Osteoblast (primary cell): ENCODE measurements around the gene PNPLA2. TPM values are rescaled to one million over a fixed set of nuclear protein-coding genes. Genes with fewer than 3 reads are reported as not detected.

Experiments
- DNase-seq: peaks from one replicate; pipeline ENCODE4 v3.0.0; 2011; ENCODE audit warnings: low spot score, mixed read lengths; ENCODE audit not compliant: insufficient read length; ENCODE audit errors: missing footprints
- H2AFZ ChIP-seq: 2 replicates; pipeline ENCODE4 v1.6.0; 2011; ENCODE audit warnings: mild to moderate bottlenecking, low read length
- H3K27ac ChIP-seq: 2 replicates; pipeline ENCODE4 v1.5.1; 2011; ENCODE audit warnings: mild to moderate bottlenecking, low read depth, low read length, moderate library complexity
- H3K27me3 ChIP-seq: 2 replicates; pipeline ENCODE4 v1.6.0; 2012; ENCODE audit warnings: mild to moderate bottlenecking, control low read depth, inconsistent platforms, low read length, moderate library complexity; ENCODE audit not compliant: insufficient read depth
- H3K36me3 ChIP-seq: 2 replicates; pipeline ENCODE4 v1.5.1; 2011; ENCODE audit warnings: mild to moderate bottlenecking, low read length, control low read depth, moderate library complexity; ENCODE audit not compliant: insufficient read depth
- H3K4me1 ChIP-seq: 2 replicates; pipeline ENCODE4 v1.5.1; 2011; ENCODE audit warnings: mild to moderate bottlenecking, low read length, control low read depth, moderate library complexity; ENCODE audit not compliant: insufficient read depth
- H3K4me2 ChIP-seq: 2 replicates; pipeline ENCODE4 v1.6.0; 2011; ENCODE audit warnings: mild to moderate bottlenecking, low read length; ENCODE audit not compliant: insufficient read depth
- H3K4me3 ChIP-seq: fragments of 200-600 bp; sonication (generic); 3 replicates; pipeline ENCODE4 v1.5.1; 2012; ENCODE audit warnings: mild to moderate bottlenecking, low read length, inconsistent platforms; ENCODE audit not compliant: insufficient read depth
- H3K79me2 ChIP-seq: 2 replicates; pipeline ENCODE4 v1.6.0; 2012; ENCODE audit warnings: mild to moderate bottlenecking, low read length, control low read depth, inconsistent platforms; ENCODE audit not compliant: insufficient read depth
- H3K9me3 ChIP-seq: 2 replicates; pipeline ENCODE4 v1.5.1; 2011; ENCODE audit warnings: low read depth, low read length, control low read depth
- H4K20me1 ChIP-seq: 2 replicates; pipeline ENCODE4 v1.6.0; 2012; ENCODE audit warnings: mild to moderate bottlenecking, low read length, control low read depth; ENCODE audit not compliant: insufficient read depth
- CTCF ChIP-seq: IDR thresholded peaks from 2 replicates; pipeline ENCODE4 v1.5.1; 2011; ENCODE audit warnings: mild to moderate bottlenecking, low read depth, low read length, moderate library complexity; ENCODE audit errors: extremely low read depth
- total RNA-seq: library from RNA; depleted of rRNA; stranded (reverse); fragments of >200 nt; gene quantifications from 2 replicates; pipeline ENCODE4 v1.2.3, GENCODE V29; 2012

PNPLA2 gene
- total RNA-seq, 1 donor, result 32.6 TPM

- DNase-seq, result peak; percentile 97
- no peaks in the 10 kb centered on the region for H3K27me3 ChIP-seq
- H3K9me3 ChIP-seq, result no peaks in the 10 kb centered on the region
- no peak for TF ChIP-seq CTCF
- peaks cover 43% of the 10 kb centered on the region for H3K36me3 ChIP-seq
- H2AFZ ChIP-seq, result no peak overlapping the region
- peaks cover 20% of the 10 kb centered on the region for H3K4me1 ChIP-seq
- H4K20me1 ChIP-seq, result peaks cover 63% of the 10 kb centered on the region
- H3K4me2 ChIP-seq, result peak overlapping the region; percentile 91
- H3K4me3 ChIP-seq, result peak overlapping the region; percentile 88
- peak overlapping the region; percentile 37 for H3K27ac ChIP-seq
- H3K79me2 ChIP-seq, result peaks cover 95% of the 10 kb centered on the region
Measured at GRCh38 chr11:774873-775592, 43.7 kb upstream of the PNPLA2 start.

- Histone ChIP-seq H3K36me3 (peaks cover 38% of the 10 kb centered on the region), H2AFZ (no peak overlapping the region), H3K79me2 (peaks cover 90% of the 10 kb centered on the region), H3K27me3 (no peaks in the 10 kb centered on the region), H3K9me3 (no peaks in the 10 kb centered on the region), H3K27ac (peak overlapping the region; percentile 48), H3K4me1 (peaks cover 20% of the 10 kb centered on the region), H4K20me1 (peaks cover 57% of the 10 kb centered on the region), H3K4me2 (peak overlapping the region; percentile 91), H3K4me3 (peak overlapping the region; percentile 88)
- DNase-seq, result no peak
- no peak for TF ChIP-seq CTCF
Measured at GRCh38 chr11:776263-776560, 42.5 kb upstream of the PNPLA2 start.

- Histone ChIP-seq H3K4me2 (peak overlapping the region; percentile 91), H3K27me3 (no peaks in the 10 kb centered on the region), H3K79me2 (peaks cover 87% of the 10 kb centered on the region), H2AFZ (no peak overlapping the region), H3K36me3 (peaks cover 32% of the 10 kb centered on the region), H3K27ac (peak overlapping the region; percentile 48), H4K20me1 (peaks cover 56% of the 10 kb centered on the region), H3K4me1 (peaks cover 20% of the 10 kb centered on the region), H3K4me3 (peak overlapping the region; percentile 88), H3K9me3 (no peaks in the 10 kb centered on the region)
- TF ChIP-seq CTCF, result no peak
- DNase-seq, result peak; percentile 95
Measured at GRCh38 chr11:776561-777287, 42.0 kb upstream of the PNPLA2 start.
